ENCODE results near the gene EMP2.

The EMP2 gene

DNA sequence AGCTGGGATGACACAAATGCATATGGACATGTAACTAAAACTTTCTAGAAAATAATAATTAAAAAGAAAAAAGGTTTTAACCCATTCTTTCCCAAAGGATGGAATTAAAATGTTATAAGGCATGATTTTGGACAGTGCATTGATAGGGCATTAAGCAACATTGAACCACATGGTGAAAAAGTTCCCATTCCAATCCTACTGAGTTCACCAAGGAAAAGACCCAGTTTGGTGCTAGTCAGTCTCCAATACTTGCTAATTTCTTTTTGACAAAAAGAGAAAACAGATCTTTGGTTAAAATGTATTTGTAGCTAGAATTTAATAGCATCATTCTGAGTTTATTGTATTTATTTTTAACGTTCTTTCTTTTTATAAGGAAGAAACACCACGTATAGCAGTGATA is 28.1 kb downstream of the EMP2 start:
- Histone ChIP-seq H3K9me3 (ENCODE audit: insufficient read depth, low read length) (no peaks in the 10 kb centered on the region), H3K4me3 (ENCODE audit: insufficient read depth, low read length, poor library complexity, severe bottlenecking) (no peak overlapping the region), H3K27me3 (ENCODE audit: low read length) (no peaks in the 10 kb centered on the region), H2AFZ (ENCODE audit: low read depth, low read length, severe bottlenecking) (peak overlapping the region; percentile 65), H4K20me1 (ENCODE audit: low read depth, low read length) (no peaks in the 10 kb centered on the region), H3K79me2 (ENCODE audit: insufficient read depth, low read length) (no peaks in the 10 kb centered on the region), H3F3A (ENCODE audit: insufficient read depth) (no peaks in the 10 kb centered on the region), H3K4me2 (ENCODE audit: low read depth, low read length, poor library complexity, severe bottlenecking) (peak overlapping the region; percentile 42), H3K36me3 (ENCODE audit: low read length) (no peaks in the 10 kb centered on the region), H3K27ac (ENCODE audit: low read depth, low read length) (no peak overlapping the region), H3K9ac (ENCODE audit: low read length) (no peak overlapping the region), H3K9me2 (replicated peaks; ENCODE audit: insufficient read depth, low read length) (no peaks in the 10 kb centered on the region)
- TF ChIP-seq, protein P1, sequence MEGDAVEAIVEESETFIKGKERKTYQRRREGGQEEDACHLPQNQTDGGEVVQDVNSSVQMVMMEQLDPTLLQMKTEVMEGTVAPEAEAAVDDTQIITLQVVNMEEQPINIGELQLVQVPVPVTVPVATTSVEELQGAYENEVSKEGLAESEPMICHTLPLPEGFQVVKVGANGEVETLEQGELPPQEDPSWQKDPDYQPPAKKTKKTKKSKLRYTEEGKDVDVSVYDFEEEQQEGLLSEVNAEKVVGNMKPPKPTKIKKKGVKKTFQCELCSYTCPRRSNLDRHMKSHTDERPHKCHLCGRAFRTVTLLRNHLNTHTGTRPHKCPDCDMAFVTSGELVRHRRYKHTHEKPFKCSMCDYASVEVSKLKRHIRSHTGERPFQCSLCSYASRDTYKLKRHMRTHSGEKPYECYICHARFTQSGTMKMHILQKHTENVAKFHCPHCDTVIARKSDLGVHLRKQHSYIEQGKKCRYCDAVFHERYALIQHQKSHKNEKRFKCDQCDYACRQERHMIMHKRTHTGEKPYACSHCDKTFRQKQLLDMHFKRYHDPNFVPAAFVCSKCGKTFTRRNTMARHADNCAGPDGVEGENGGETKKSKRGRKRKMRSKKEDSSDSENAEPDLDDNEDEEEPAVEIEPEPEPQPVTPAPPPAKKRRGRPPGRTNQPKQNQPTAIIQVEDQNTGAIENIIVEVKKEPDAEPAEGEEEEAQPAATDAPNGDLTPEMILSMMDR (IDR thresholded peaks at IDR 0.05; ENCODE audit: insufficient read depth, low read length, poor library complexity, severe bottlenecking): no peak
- TF ChIP-seq EZH2phosphoT487 (conservative IDR thresholded peaks at IDR 0.05; ENCODE audit: low read length): no peak

DNA sequence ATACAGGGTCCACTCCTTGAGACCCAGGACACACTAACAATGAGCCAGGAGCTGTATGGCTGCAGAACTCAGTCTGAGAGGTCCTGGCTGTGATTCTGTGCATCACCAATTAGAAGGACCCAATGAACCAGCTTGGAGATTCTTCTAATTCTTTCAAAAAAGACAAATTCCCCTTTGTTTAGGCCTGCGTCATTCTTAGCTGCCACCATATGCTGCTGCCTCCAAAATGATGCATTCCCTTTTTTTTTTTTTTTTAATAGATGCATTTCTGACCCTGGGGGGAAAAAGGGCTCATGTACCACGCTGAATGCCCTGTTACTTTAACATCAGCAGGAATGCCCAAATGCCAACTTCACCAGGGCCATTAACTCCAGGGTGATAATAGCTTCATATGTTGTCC is 28.5 kb downstream of the EMP2 start:
- H3K9me2 ChIP-seq (replicated peaks; ENCODE audit: insufficient read depth, low read length): no peaks in the 10 kb centered on the region
- no peak overlapping the region for H3K9ac ChIP-seq (ENCODE audit: low read length)
- no peaks in the 10 kb centered on the region for H3K79me2 ChIP-seq (ENCODE audit: insufficient read depth, low read length)
- no peaks in the 10 kb centered on the region for H3F3A ChIP-seq (ENCODE audit: insufficient read depth)
- H4K20me1 ChIP-seq (ENCODE audit: low read depth, low read length): no peaks in the 10 kb centered on the region
- H2AFZ ChIP-seq (ENCODE audit: low read depth, low read length, severe bottlenecking): no peak overlapping the region
- H3K9me3 ChIP-seq (ENCODE audit: insufficient read depth, low read length): no peaks in the 10 kb centered on the region
- no peak overlapping the region for H3K4me3 ChIP-seq (ENCODE audit: insufficient read depth, low read length, poor library complexity, severe bottlenecking)
- no peak overlapping the region for H3K4me2 ChIP-seq (ENCODE audit: low read depth, low read length, poor library complexity, severe bottlenecking)
- TF ChIP-seq, protein P1 (IDR thresholded peaks at IDR 0.05; ENCODE audit: insufficient read depth, low read length, poor library complexity, severe bottlenecking): no peak
- TF ChIP-seq EZH2phosphoT487 (conservative IDR thresholded peaks at IDR 0.05; ENCODE audit: low read length): no peak
- H3K27me3 ChIP-seq (ENCODE audit: low read length): no peaks in the 10 kb centered on the region
- H3K36me3 ChIP-seq (ENCODE audit: low read length): no peaks in the 10 kb centered on the region
- no peak overlapping the region for H3K27ac ChIP-seq (ENCODE audit: low read depth, low read length)

DNA sequence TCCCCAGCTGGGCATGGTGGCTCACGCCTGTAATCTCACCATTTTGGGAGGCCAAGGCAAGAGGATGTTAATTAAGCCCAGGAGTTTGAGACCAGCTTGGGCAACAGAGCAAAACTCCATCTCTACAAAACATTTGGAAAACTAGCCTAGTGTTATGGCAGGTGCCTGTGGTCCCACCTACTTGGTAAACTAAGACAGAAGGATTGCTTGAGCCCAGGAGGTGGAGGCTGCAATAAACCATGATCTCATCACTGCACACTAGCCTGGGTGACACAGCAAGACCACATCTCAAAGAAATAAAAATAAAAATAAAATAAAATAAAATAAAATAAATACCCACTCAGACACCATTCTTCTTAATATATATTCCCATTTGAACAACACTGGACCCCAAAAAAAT is 32.0 kb downstream of the EMP2 start:
- H3K27me3 ChIP-seq (ENCODE audit: low read length): no peaks in the 10 kb centered on the region
- H3K9me3 ChIP-seq (ENCODE audit: insufficient read depth, low read length): no peaks in the 10 kb centered on the region
- H4K20me1 ChIP-seq (ENCODE audit: low read depth, low read length): no peaks in the 10 kb centered on the region
- no peak overlapping the region for H3K27ac ChIP-seq (ENCODE audit: low read depth, low read length)
- no peaks in the 10 kb centered on the region for H3F3A ChIP-seq (ENCODE audit: insufficient read depth)
- H3K9ac ChIP-seq (ENCODE audit: low read length): no peak overlapping the region
- no peaks in the 10 kb centered on the region for H3K9me2 ChIP-seq (replicated peaks; ENCODE audit: insufficient read depth, low read length)
- TF ChIP-seq, protein P1 (IDR thresholded peaks at IDR 0.05; ENCODE audit: insufficient read depth, low read length, poor library complexity, severe bottlenecking): no peak
- TF ChIP-seq EZH2phosphoT487 (conservative IDR thresholded peaks at IDR 0.05; ENCODE audit: low read length): no peak
- no peak overlapping the region for H3K4me3 ChIP-seq (ENCODE audit: insufficient read depth, low read length, poor library complexity, severe bottlenecking)
- H3K79me2 ChIP-seq (ENCODE audit: insufficient read depth, low read length): no peaks in the 10 kb centered on the region
- no peaks in the 10 kb centered on the region for H3K36me3 ChIP-seq (ENCODE audit: low read length)
- no peak overlapping the region for H2AFZ ChIP-seq (ENCODE audit: low read depth, low read length, severe bottlenecking)
- H3K4me2 ChIP-seq (ENCODE audit: low read depth, low read length, poor library complexity, severe bottlenecking): no peak overlapping the region

Data from SU-DHL-6 (cell line).